Tibial artery (tissue), 4 donors: ENCODE measurements around the gene SLC2A14.
"Not testable (repeated sequence)": the region's sequence is repeated elsewhere in the genome, so short reads cannot be mapped to it uniquely, and the experiment has no call there.

Experiments
- DNase-seq, 2 donors: peaks; one replicate each; pipeline ENCODE4 v3.0.0-alpha.2; 2019
- H3K27ac ChIP-seq, 2 donors: fragments of 200-600 bp; sonication (generic) in 1 of 2; 1 replicate in 1 of 2; 2 replicates in 1 of 2; pipeline ENCODE4 v1.5.1; 2018 to 2019; ENCODE audit warnings: mild to moderate bottlenecking in 1 of 2
- H3K27me3 ChIP-seq, 2 donors: fragments of 200-600 bp; sonication (generic) in 1 of 2; one replicate each; pipeline versions ENCODE4 v1.5.1 to v1.6.0; 2016 to 2019
- H3K36me3 ChIP-seq, 3 donors: fragments of 200-600 bp; sonication (generic) in 2 of 3; one replicate each; pipeline ENCODE4 v1.5.1; 2016 to 2019; ENCODE audit warnings: mild to moderate bottlenecking in 2 of 3
- H3K4me1 ChIP-seq, 4 donors: fragments of 200-600 bp; sonication (generic) in 2 of 4; 1 replicate in 3 of 4; 2 replicates in 1 of 4; pipeline ENCODE4 v1.5.1; 2016 to 2019
- H3K4me3 ChIP-seq, 2 donors: fragments of 200-600 bp; sonication (generic) in 1 of 2; 1 replicate in 1 of 2; 2 replicates in 1 of 2; pipeline ENCODE4 v1.5.1; 2018 to 2019; ENCODE audit warnings: mild to moderate bottlenecking in 2 of 2
- H3K9me3 ChIP-seq, 3 donors: fragments of 200-600 bp; sonication (generic) in 1 of 3; one replicate each; pipeline ENCODE4 v1.5.1; 2016 to 2019
- CTCF ChIP-seq, 2 experiments: fragments of 200-600 bp in 1 of 2; fragments of 450-650 bp in 1 of 2; IDR thresholded peaks; one replicate each; pipeline ENCODE4 v1.5.1; 2017 to 2019; ENCODE audit warnings: antibody characterized with exemption in 2 of 2, mild to moderate bottlenecking in 1 of 2, moderate library complexity in 1 of 2
- intact Hi-C: fragments of 100-400 bp; cut with DNase I; formaldehyde crosslinking; loops from one replicate; pipeline ENCODE4 v1.15.0; 2023; ENCODE audit warnings: low total_unique reads

SLC2A14 gene

GRCh38 chr12:7907009-7907408, 34.3 kb upstream of the SLC2A14 start:
- Histone ChIP-seq H3K4me3 (no peak overlapping the region), H3K36me3 (no peaks in the 10 kb centered on the region), H3K27me3 (no peaks in the 10 kb centered on the region), H3K27ac (no peak overlapping the region), H3K9me3 (no peaks in the 10 kb centered on the region), H3K4me1 (no peaks in the 10 kb centered on the region)
- TF ChIP-seq CTCF (IDR thresholded peaks at IDR 0.05) = no peak
- no peak for DNase-seq
- intact Hi-C loops = no loop called here

GRCh38 chr12:7906303-7906702, 33.6 kb upstream of the SLC2A14 start:
- H3K4me3 ChIP-seq, intact Hi-C loops, H3K36me3 ChIP-seq: not testable (repeated sequence)

GRCh38 chr12:7905600-7906125, 32.9 kb upstream of the SLC2A14 start:
- H3K9me3 ChIP-seq, H3K36me3 ChIP-seq, DNase-seq, H3K27me3 ChIP-seq, H3K27ac ChIP-seq, H3K4me3 ChIP-seq, intact Hi-C loops, H3K4me1 ChIP-seq: not testable (repeated sequence)

More at GRCh38 chr12:7906303-7906702, 33.6 kb upstream of the SLC2A14 start:
- not testable (repeated sequence) for H3K9me3 ChIP-seq, DNase-seq, H3K4me1 ChIP-seq, H3K27me3 ChIP-seq, H3K27ac ChIP-seq

GRCh38 chr12:7905071-7905470, 32.4 kb upstream of the SLC2A14 start:
- no peak for TF ChIP-seq CTCF (IDR thresholded peaks at IDR 0.05)
- Histone ChIP-seq H3K36me3 (no peaks in the 10 kb centered on the region), H3K9me3 (no peaks in the 10 kb centered on the region), H3K4me1 (no peaks in the 10 kb centered on the region), H3K27ac (no peak overlapping the region), H3K27me3 (no peaks in the 10 kb centered on the region), H3K4me3 (no peak overlapping the region)
- no peak for DNase-seq
- intact Hi-C loops = no loop called here

- H3K27me3 ChIP-seq, H3K27ac ChIP-seq, DNase-seq, intact Hi-C loops, H3K4me1 ChIP-seq, H3K9me3 ChIP-seq, H3K4me3 ChIP-seq, H3K36me3 ChIP-seq: not testable (repeated sequence)
Observed at GRCh38 chr12:7902416-7902815, 29.7 kb upstream of the SLC2A14 start.

GRCh38 chr12:7899755-7900154, 27.0 kb upstream of the SLC2A14 start:
- no peaks in the 10 kb centered on the region for H3K36me3 ChIP-seq

GRCh38 chr12:7896726-7897125, 24.0 kb upstream of the SLC2A14 start:
- H3K27me3 ChIP-seq, H3K4me3 ChIP-seq, H3K36me3 ChIP-seq, H3K27ac ChIP-seq, H3K9me3 ChIP-seq, H3K4me1 ChIP-seq, DNase-seq, intact Hi-C loops: not testable (repeated sequence)

More at GRCh38 chr12:7899755-7900154, 27.0 kb upstream of the SLC2A14 start:
- DNase-seq = no peak
- Histone ChIP-seq H3K9me3 (no peaks in the 10 kb centered on the region), H3K27ac (no peak overlapping the region), H3K4me3 (no peak overlapping the region), H3K27me3 (no peaks in the 10 kb centered on the region), H3K4me1 (no peaks in the 10 kb centered on the region)
- intact Hi-C loops = no loop called here
- no peak for TF ChIP-seq CTCF (IDR thresholded peaks at IDR 0.05)
